H1 (cell line): ENCODE measurements around the gene TEX35. TPM values are rescaled to one million over a fixed set of nuclear protein-coding genes. Genes with fewer than 3 reads are reported as not detected.

Source experiments
- CTCF ChIA-PET: fragments of 300-600 bp; sonication (Branson Sonifier 250); formaldehyde crosslinking; loops from one replicate; lab custom pipeline; 2021; ENCODE audit not compliant: partially characterized antibody; lab: Charles Lee
- POLR2A ChIA-PET: fragments of 300-600 bp; sonication (Branson Sonifier 250); formaldehyde crosslinking; loops from one replicate; lab custom pipeline; 2021; ENCODE audit warnings: inconsistent platforms; ENCODE audit not compliant: partially characterized antibody; lab: Charles Lee
- DNase-seq, 2 experiments: peaks; one replicate each; pipeline versions ENCODE4 v3.0.0 to v3.0.0-alpha.2; 2010 to 2022; ENCODE audit warnings: low spot score in 2 of 2, low read depth in 1 of 2, mixed read lengths in 1 of 2
- FAIRE-seq: peaks from 2 replicates; lab custom pipeline; 2011; peaks lifted over from hg19 to GRCh38; lab: Jason Lieb, UNC
- H2AFZ ChIP-seq: 2 replicates; pipeline ENCODE4 v1.8.1; 2012; ENCODE audit warnings: low read length, inconsistent platforms
- H2AK5ac ChIP-seq: 2 replicates; pipeline ENCODE4 v1.6.1; 2013; ENCODE audit warnings: low read depth, low read length
- H2BK120ac ChIP-seq: replicated peaks from 2 replicates; pipeline ENCODE3; 2013; ENCODE audit warnings: low read depth, low read length, inconsistent platforms
- H2BK12ac ChIP-seq: 2 replicates; pipeline ENCODE4 v1.6.1; 2013; ENCODE audit warnings: low read depth, low read length
- H2BK15ac ChIP-seq: 2 replicates; pipeline ENCODE4 v1.6.1; 2013; ENCODE audit warnings: low read length
- H2BK20ac ChIP-seq: 2 replicates; pipeline ENCODE4 v1.6.1; 2013; ENCODE audit warnings: low read length
- H2BK5ac ChIP-seq: 2 replicates; pipeline ENCODE4 v1.6.1; 2013; ENCODE audit warnings: low read depth, low read length
- H3K14ac ChIP-seq: 2 replicates; pipeline ENCODE4 v1.6.1; 2013; ENCODE audit warnings: inconsistent platforms; ENCODE audit not compliant: insufficient read length
- H3K18ac ChIP-seq: 2 replicates; pipeline ENCODE4 v1.6.1; 2013; ENCODE audit warnings: low read length; ENCODE audit errors: extremely low read depth
- H3K23ac ChIP-seq: 2 replicates; pipeline ENCODE4 v1.6.1; 2013; ENCODE audit warnings: inconsistent platforms; ENCODE audit not compliant: insufficient read length
- H3K23me2 ChIP-seq: 2 replicates; pipeline ENCODE4 v1.6.1; 2013; ENCODE audit warnings: low read depth, low read length
- H3K27ac ChIP-seq: 2 replicates; pipeline ENCODE4 v1.6.1; 2011; ENCODE audit warnings: low read depth, low read length, inconsistent platforms
- H3K27me3 ChIP-seq, 4 experiments: replicated peaks in 1 of 4; 1 replicate in 1 of 4; 2 replicates in 3 of 4; pipeline versions ENCODE4 v1.6.1 to v1.8.1; 2011 to 2013; ENCODE audit warnings: low read length in 3 of 4, mild to moderate bottlenecking in 3 of 4, inconsistent platforms in 2 of 4, mixed read lengths in 2 of 4, moderate library complexity in 1 of 4; ENCODE audit not compliant: control insufficient read depth in 3 of 4, insufficient read depth in 3 of 4; ENCODE audit errors: extremely low read depth in 1 of 4
- H3K36me3 ChIP-seq, 4 experiments: 2 replicates each; pipeline versions ENCODE4 v1.6.1 to v1.8.1; 2011 to 2013; ENCODE audit warnings: mild to moderate bottlenecking in 4 of 4, low read length in 3 of 4, moderate library complexity in 2 of 4, control low read depth in 1 of 4, inconsistent platforms in 1 of 4; ENCODE audit not compliant: insufficient read depth in 4 of 4, control insufficient read depth in 2 of 4
- H3K4ac ChIP-seq: replicated peaks from 2 replicates; pipeline ENCODE3; 2013; ENCODE audit warnings: low read length, low read depth, mixed read lengths, inconsistent platforms; ENCODE audit not compliant: insufficient read length
- H3K4me1 ChIP-seq, 4 experiments: replicated peaks in 1 of 4; 1 replicate in 1 of 4; 2 replicates in 3 of 4; pipeline versions ENCODE4 v1.6.1 to v1.8.1; 2011 to 2013; ENCODE audit warnings: low read length in 3 of 4, inconsistent platforms in 2 of 4, mixed read lengths in 1 of 4; ENCODE audit not compliant: insufficient read depth in 4 of 4, control insufficient read depth in 3 of 4
- H3K4me2 ChIP-seq, 2 experiments: 2 replicates each; pipeline versions ENCODE4 v1.6.1 to v1.8.1; 2011 to 2013; ENCODE audit warnings: low read depth in 2 of 2, low read length in 2 of 2, control low read depth in 1 of 2, inconsistent platforms in 1 of 2, mild to moderate bottlenecking in 1 of 2; ENCODE audit not compliant: insufficient read depth in 1 of 2
- H3K4me3 ChIP-seq, 4 experiments: fragments of 200-600, 300-600 bp in 1 of 4; sonication (generic), shearing (Covaris generic), sonication (Bioruptor Twin) in 1 of 4; 2 replicates each; pipeline versions ENCODE4 v1.5.1 to v1.8.1; 2011 to 2016; ENCODE audit warnings: low read length in 4 of 4, low read depth in 3 of 4, control low read depth in 2 of 4, inconsistent platforms in 2 of 4, mild to moderate bottlenecking in 2 of 4, mixed read lengths in 1 of 4, moderate library complexity in 1 of 4; ENCODE audit not compliant: insufficient read depth in 2 of 4; ENCODE audit errors: extremely low read depth in 1 of 4
- H3K56ac ChIP-seq: replicated peaks from 2 replicates; pipeline ENCODE3; 2013; ENCODE audit warnings: low read depth, mild to moderate bottlenecking, mixed read lengths, low read length, inconsistent platforms; ENCODE audit not compliant: insufficient read length
- H3K79me1 ChIP-seq: 2 replicates; pipeline ENCODE4 v1.6.1; 2013; ENCODE audit warnings: low read depth, low read length, control low read depth
- H3K79me2 ChIP-seq, 2 experiments: 2 replicates each; pipeline versions ENCODE4 v1.6.1 to v1.8.1; 2012 to 2013; ENCODE audit warnings: low read length in 2 of 2, mild to moderate bottlenecking in 2 of 2, inconsistent platforms in 1 of 2; ENCODE audit not compliant: insufficient read depth in 2 of 2, control insufficient read depth in 1 of 2
- H3K9ac ChIP-seq, 4 experiments: replicated peaks in 1 of 4; 1 replicate in 1 of 4; 2 replicates in 3 of 4; pipeline versions ENCODE4 v1.6.1 to v1.8.1; 2011 to 2013; ENCODE audit warnings: low read depth in 3 of 4, low read length in 3 of 4, control low read depth in 2 of 4, mild to moderate bottlenecking in 2 of 4, moderate library complexity in 2 of 4, inconsistent platforms in 1 of 4; ENCODE audit errors: extremely low read depth in 1 of 4
- H3K9me3 ChIP-seq, 2 experiments: 2 replicates each; pipeline versions ENCODE4 v1.6.1 to v1.8.1; 2012 to 2013; ENCODE audit warnings: mild to moderate bottlenecking in 2 of 2, moderate library complexity in 2 of 2, control low read depth in 1 of 2, inconsistent platforms in 1 of 2, low read depth in 1 of 2, low read length in 1 of 2, mixed read lengths in 1 of 2; ENCODE audit not compliant: insufficient read depth in 2 of 2
- H4K20me1 ChIP-seq, 2 experiments: replicated peaks in 1 of 2; 2 replicates each; pipeline versions ENCODE3 to v1.8.1; 2011 to 2013; ENCODE audit warnings: inconsistent platforms in 2 of 2, low read length in 2 of 2, mild to moderate bottlenecking in 1 of 2; ENCODE audit not compliant: insufficient read depth in 2 of 2, control insufficient read depth in 1 of 2
- H4K5ac ChIP-seq: 2 replicates; pipeline ENCODE4 v1.6.1; 2013; ENCODE audit warnings: low read length, low read depth, mixed read lengths, inconsistent platforms; ENCODE audit not compliant: insufficient read length
- H4K8ac ChIP-seq: 2 replicates; pipeline ENCODE4 v1.8.0; 2013; ENCODE audit warnings: mild to moderate bottlenecking, moderate library complexity, low read length, inconsistent platforms; ENCODE audit not compliant: insufficient read depth; ENCODE audit errors: extremely low read depth
- H4K91ac ChIP-seq: replicated peaks from 2 replicates; pipeline ENCODE3; 2013; ENCODE audit warnings: low read length, mixed read lengths, inconsistent platforms; ENCODE audit not compliant: insufficient read length
- BCL11A ChIP-seq, 2 experiments: IDR thresholded peaks; one replicate each; pipeline ENCODE4 v1.6.1; 2011; ENCODE audit warnings: low read depth in 2 of 2, low read length in 2 of 2, mild to moderate bottlenecking in 2 of 2
- BRCA1 ChIP-seq: IDR thresholded peaks from 2 replicates; pipeline ENCODE4 v1.6.1; 2012; ENCODE audit warnings: low read depth, low read length, improper control_type of control experiment
- CBX5 ChIP-seq: fragments of 300-800, 300-1000 bp; sonication (generic); IDR thresholded peaks from 2 replicates; pipeline ENCODE4 v1.7.1; 2016; ENCODE audit warnings: antibody characterized with exemption, low read length, low read depth
- CTCF ChIP-seq, 3 experiments: IDR thresholded peaks; 1 replicate in 2 of 3; 2 replicates in 1 of 3; pipeline versions ENCODE4 v1.5.1 to v1.6.1; 2011; ENCODE audit warnings: low read length in 3 of 3, mild to moderate bottlenecking in 3 of 3, inconsistent platforms in 2 of 3, low read depth in 1 of 3, moderate library complexity in 1 of 3; ENCODE audit not compliant: insufficient read depth in 1 of 3; ENCODE audit errors: control extremely low read depth in 1 of 3
- EP300 ChIP-seq, 2 experiments: IDR thresholded peaks; 1 replicate in 1 of 2; 2 replicates in 1 of 2; pipeline ENCODE4 v1.6.1; 2011 to 2012; ENCODE audit warnings: low read depth in 2 of 2, low read length in 2 of 2, mild to moderate bottlenecking in 2 of 2, borderline replicate concordance in 1 of 2, inconsistent platforms in 1 of 2, moderate library complexity in 1 of 2
- NANOG ChIP-seq: IDR thresholded peaks from 2 replicates; pipeline ENCODE4 v1.6.1; 2011; ENCODE audit warnings: low read length, low read depth, mild to moderate bottlenecking, inconsistent platforms; ENCODE audit not compliant: insufficient read depth, poor library complexity, severe bottlenecking
- SP2 ChIP-seq: IDR thresholded peaks from 2 replicates; pipeline ENCODE4 v1.6.1; 2012; ENCODE audit warnings: mild to moderate bottlenecking, low read length, inconsistent platforms
- WGBS, 2 experiments: shearing (Covaris generic) in 1 of 2; methylation state at CpG; one replicate each; pipeline versions ENCODE4 v1.1.6 to v1.1.7; 2013 to 2015; ENCODE audit warnings: low lambda C conversion rate in 2 of 2, mixed read lengths in 2 of 2, inconsistent platforms in 1 of 2, low coverage in 1 of 2, missing lambda C conversion rate in 1 of 2; ENCODE audit not compliant: insufficient replicate concordance in 2 of 2, insufficient coverage in 1 of 2, insufficient read length in 1 of 2; ENCODE audit errors: extremely low coverage in 1 of 2, missing lambda C conversion rate in 1 of 2; 5-methylcytosine and 5-hydroxymethylcytosine counted together
- polyA plus RNA-seq, 7 experiments: library from polyadenylated mRNA; depleted of rRNA in 3 of 7; stranded (reverse) in 5 of 7; unstranded in 2 of 7; fragments of >200 nt in 5 of 7; fragments of 200-250 nt in 2 of 7; gene quantifications; 1 replicate in 5 of 7; 2 replicates in 1 of 7; 4 replicates in 1 of 7; pipeline versions ENCODE4 v1.2.1 to v1.2.3, GENCODE V29; 2011 to 2013; ENCODE audit warnings: missing spikeins in 2 of 7, mixed read lengths in 2 of 7
- total RNA-seq: library from RNA; stranded (reverse); fragmentation: NEBNext Ultra II Directional; extraction: Animal tissue kit (Norgen Biotek cat#: 25700); gene quantifications from 2 replicates; pipeline ENCODE4 v1.2.1, GENCODE V29; 2021

TEX35 gene
- total and polyA plus RNA-seq, 2 of the 8 experiments (the other 6 are each of a cell fraction or from before 2014, with no cell fraction given) = 0.03 TPM; not detected in 1

- H3K18ac ChIP-seq = no peak overlapping the region
- H4K91ac ChIP-seq = no peak overlapping the region
- no peaks in the 10 kb centered on the region for H3K27me3 ChIP-seq
- H3K4me1 ChIP-seq = no peaks in the 10 kb centered on the region; a peak in 1 of 7 replicates
- H2BK120ac ChIP-seq = no peak overlapping the region
- no peak overlapping the region for H3K56ac ChIP-seq
- DNase-seq (no peak), FAIRE-seq (no peak)
- H2AK5ac ChIP-seq = no peak overlapping the region
- no peak overlapping the region for H4K5ac ChIP-seq
- H3K4me3 ChIP-seq = no peak overlapping the region
- H3K14ac ChIP-seq = no peak overlapping the region
- no peak overlapping the region for H2BK12ac ChIP-seq
- H3K79me1 ChIP-seq = no peaks in the 10 kb centered on the region
- no peaks in the 10 kb centered on the region; the same call in 1 of the 2 replicates for H3K23me2 ChIP-seq
- H2AFZ ChIP-seq = no peak overlapping the region
- H2BK5ac ChIP-seq = no peak overlapping the region
- H2BK15ac ChIP-seq = no peak overlapping the region
- no peak overlapping the region for H3K9ac ChIP-seq
- H3K4ac ChIP-seq = no peak overlapping the region
- no peak overlapping the region for H4K8ac ChIP-seq
- H3K79me2 ChIP-seq = no peaks in the 10 kb centered on the region
- no peaks in the 10 kb centered on the region for H3K36me3 ChIP-seq
- CTCF ChIA-PET = interaction anchor here (0.6 to 13.1 kb wide), 7 partner anchors 9 to 186 kb away, joined by 3 to 238 read pairs (median 83); partner anchors contain the start of gene TEX35
- H3K4me2 ChIP-seq = no peak overlapping the region
- no peak overlapping the region for H3K23ac ChIP-seq
- WGBS, 2 experiments = 84% methylated on average over 7 of the region's 7 CpGs; no CpG with 5 or more reads in 1 of the 2 experiments
- POLR2A ChIA-PET = no interaction called here
- H3K27ac ChIP-seq = no peak overlapping the region
- H2BK20ac ChIP-seq = no peak overlapping the region
- no peaks in the 10 kb centered on the region for H3K9me3 ChIP-seq
- H4K20me1 ChIP-seq = no peaks in the 10 kb centered on the region
- TF ChIP-seq BRCA1 = no peak
- TF ChIP-seq CTCF (IDR thresholded peaks at IDR 0.05; ENCODE audit: control extremely low read depth in 1 of 3, insufficient read depth in 1 of 3, low read depth in 1 of 3, low read length in 3 of 3) = no peak
- TF ChIP-seq BCL11A (IDR thresholded peaks at IDR 0.05; ENCODE audit: low read depth in 2 of 2, low read length in 2 of 2) = no peak
- no peak for TF ChIP-seq EP300 (IDR thresholded peaks at IDR 0.05; ENCODE audit: borderline replicate concordance in 1 of 2, low read depth in 2 of 2, low read length in 2 of 2)
- TF ChIP-seq SP2 = no peak
- TF ChIP-seq NANOG = no peak
- no peak for TF ChIP-seq CBX5
These were observed 14.9 kb upstream of the TEX35 start for GRCh38 chr1:178497903-178498478.
